HG02943 (cell line): ENCODE results near the gene SNX32.

Experiments
- ATAC-seq: cut with Tn5 transposase; IDR thresholded peaks from one replicate; pipeline ENCODE4 v1.9.1; 2021; ENCODE audit warnings: mild to moderate bottlenecking, low read depth, moderate library complexity; ENCODE audit not compliant: unreplicated experiment

The SNX32 gene

GRCh38 chr11:65833297-65834030 is at the start of gene SNX32:
TSS of gene SNX32 (plus strand) at chr11:65833963. CDS start at chr11:65834066, 103 bp downstream.
- ATAC-seq = peak; percentile 64

GRCh38 chr11:65785319-65786007 is 48.3 kb upstream of the SNX32 start:
- no peak for ATAC-seq

- no peak for ATAC-seq
Measured at GRCh38 chr11:65786008-65786785, 47.6 kb upstream of the SNX32 start.

GRCh38 chr11:65786786-65787636 is 46.8 kb upstream of the SNX32 start, which contains the start of gene OVOL1:
TSS of gene OVOL1 (plus strand) at chr11:65787063. CDS start at chr11:65787374, 311 bp downstream.
- no peak for ATAC-seq

- ATAC-seq = no peak
Measured at GRCh38 chr11:65787649-65788622, 45.8 kb upstream of the SNX32 start.

GRCh38 chr11:65788821-65789220 is 44.9 kb upstream of the SNX32 start:
- no peak for ATAC-seq

- ATAC-seq = no peak
Measured at GRCh38 chr11:65789230-65790103, 44.3 kb upstream of the SNX32 start.

GRCh38 chr11:65790104-65790901 is 43.5 kb upstream of the SNX32 start:
- ATAC-seq = no peak

GRCh38 chr11:65790902-65791650 is 42.7 kb upstream of the SNX32 start:
- no peak for ATAC-seq

GRCh38 chr11:65791719-65792213 is 42.0 kb upstream of the SNX32 start:
- no peak for ATAC-seq

- ATAC-seq = no peak
Measured at GRCh38 chr11:65792456-65792855, 41.3 kb upstream of the SNX32 start.

GRCh38 chr11:65793144-65793581 is 40.6 kb upstream of the SNX32 start:
- no peak for ATAC-seq

GRCh38 chr11:65793625-65794400 is 40.0 kb upstream of the SNX32 start:
- no peak for ATAC-seq

- no peak for ATAC-seq
Measured at GRCh38 chr11:65794570-65795510, 38.9 kb upstream of the SNX32 start.
